Hepatocyte (in vitro differentiated cells): Measurements from ENCODE around the gene SLC6A20. TPM values are rescaled to one million over a fixed set of nuclear protein-coding genes. Genes with fewer than 3 reads are reported as not detected.

Source experiments
- DNase-seq: peaks from one replicate; pipeline ENCODE4 v3.0.0-alpha.2; 2016; ENCODE audit warnings: low spot score
- H2AFZ ChIP-seq: fragments of 200-600 bp; sonication (generic); 2 replicates; pipeline ENCODE4 v1.6.0; 2016; ENCODE audit warnings: antibody characterized with exemption, mild to moderate bottlenecking
- H3K27ac ChIP-seq: fragments of 200-600 bp; sonication (generic); 2 replicates; pipeline ENCODE4 v1.5.1; 2016; ENCODE audit warnings: mild to moderate bottlenecking
- H3K27me3 ChIP-seq: fragments of 200-600 bp; sonication (generic); 2 replicates; pipeline ENCODE4 v1.6.1; 2016
- H3K36me3 ChIP-seq: fragments of 200-600 bp; sonication (generic); replicated peaks from 2 replicates; pipeline ENCODE4 v1.5.1; 2016; ENCODE audit warnings: low read depth; ENCODE audit not compliant: insufficient read depth
- H3K4me1 ChIP-seq: fragments of 200-600 bp; sonication (generic); 2 replicates; pipeline ENCODE4 v1.5.1; 2016; ENCODE audit warnings: mild to moderate bottlenecking, moderate library complexity; ENCODE audit not compliant: insufficient read depth
- H3K4me2 ChIP-seq: fragments of 200-600 bp; sonication (generic); 2 replicates; pipeline ENCODE4 v1.6.0; 2016
- H3K4me3 ChIP-seq: fragments of 200-600 bp; sonication (generic); 2 replicates; pipeline ENCODE4 v1.5.1; 2016; ENCODE audit warnings: mild to moderate bottlenecking
- H3K79me2 ChIP-seq: fragments of 200-600 bp; sonication (generic); 2 replicates; pipeline ENCODE4 v1.6.0; 2017; ENCODE audit warnings: mild to moderate bottlenecking
- H3K9me2 ChIP-seq: fragments of 200-600 bp; sonication (generic); replicated peaks from 2 replicates; pipeline ENCODE4 v1.6.0; 2017; ENCODE audit warnings: mild to moderate bottlenecking; ENCODE audit not compliant: insufficient read depth
- H3K9me3 ChIP-seq: fragments of 200-600 bp; sonication (generic); 2 replicates; pipeline ENCODE4 v1.5.1; 2016; ENCODE audit warnings: low read depth, mild to moderate bottlenecking
- H4K20me1 ChIP-seq: fragments of 200-600 bp; sonication (generic); 2 replicates; pipeline ENCODE4 v1.6.0; 2016; ENCODE audit warnings: mild to moderate bottlenecking; ENCODE audit not compliant: insufficient read depth, poor library complexity, severe bottlenecking
- CTCF ChIP-seq: fragments of 200-600 bp; sonication (generic); IDR thresholded peaks from 2 replicates; pipeline ENCODE4 v1.5.1; 2016; ENCODE audit warnings: antibody characterized with exemption, mild to moderate bottlenecking; ENCODE audit not compliant: poor library complexity
- EZH2 ChIP-seq: fragments of 200-600 bp; sonication (generic); IDR thresholded peaks from 2 replicates; pipeline ENCODE4 v1.6.1; 2016; ENCODE audit warnings: antibody characterized with exemption, mild to moderate bottlenecking, borderline replicate concordance
- EZH2phosphoT487 ChIP-seq: fragments of 200-600 bp; sonication (generic); IDR thresholded peaks from one replicate; pipeline ENCODE4 v1.6.1; 2018; ENCODE audit warnings: antibody characterized with exemption, mild to moderate bottlenecking, low read depth, moderate library complexity; ENCODE audit not compliant: unreplicated experiment, severe bottlenecking
- WGBS: methylation state at CpG from one replicate; pipeline ENCODE4 v1.1.6; 2016; ENCODE audit warnings: low lambda C conversion rate; ENCODE audit errors: missing lambda C conversion rate; 5-methylcytosine and 5-hydroxymethylcytosine counted together
- polyA plus RNA-seq: library from polyadenylated mRNA; unstranded; fragments of >200 nt; fragmentation: Nextera tagmentation; extraction: Ambion mirVana; gene quantifications from 2 replicates; pipeline ENCODE4 v1.2.1, GENCODE V29; 2016
- total RNA-seq: library from RNA; depleted of rRNA; stranded (reverse); fragments of >200 nt; gene quantifications from 2 replicates; pipeline ENCODE4 v1.2.3, GENCODE V29; 2014

SLC6A20 gene
- total and polyA plus RNA-seq, 2 experiments from 2014 or later = 5.7 to 9.6 TPM

GRCh38 chr3:45832699-45833098 lies 36.4 kb upstream of the SLC6A20 start:
- Histone ChIP-seq H3K27me3 (no peaks in the 10 kb centered on the region), H3K4me1 (no peaks in the 10 kb centered on the region), H3K4me3 (no peak overlapping the region), H3K9me2 (no peaks in the 10 kb centered on the region), H2AFZ (no peak overlapping the region), H3K27ac (no peak overlapping the region), H4K20me1 (no peaks in the 10 kb centered on the region), H3K4me2 (no peak overlapping the region), H3K9me3 (no peaks in the 10 kb centered on the region), H3K36me3 (no peaks in the 10 kb centered on the region), H3K79me2 (no peaks in the 10 kb centered on the region)
- WGBS = 92% methylated on average over 5 of the region's 5 CpGs
- TF ChIP-seq EZH2 (no peak), EZH2phosphoT487 (no peak), CTCF (peak; percentile 54)
- DNase-seq = peak; percentile 34

- Histone ChIP-seq H3K27ac (no peak overlapping the region), H3K4me2 (no peak overlapping the region), H3K4me1 (no peaks in the 10 kb centered on the region), H3K4me3 (no peak overlapping the region), H3K9me3 (no peaks in the 10 kb centered on the region), H4K20me1 (no peaks in the 10 kb centered on the region), H3K79me2 (no peaks in the 10 kb centered on the region), H2AFZ (no peak overlapping the region), H3K36me3 (no peaks in the 10 kb centered on the region), H3K9me2 (no peaks in the 10 kb centered on the region), H3K27me3 (no peaks in the 10 kb centered on the region)
- DNase-seq = no peak
- 88% methylated on average over 5 of the region's 5 CpGs for WGBS
- TF ChIP-seq EZH2 = no peak
- no peak for TF ChIP-seq EZH2phosphoT487
- TF ChIP-seq CTCF = no peak
Observed at GRCh38 chr3:45830121-45830520, 33.8 kb upstream of the SLC6A20 start.

- H3K4me3 ChIP-seq = no peak overlapping the region
- H2AFZ ChIP-seq = no peak overlapping the region
- WGBS = 84% methylated on average over 3 of the region's 3 CpGs
- H3K9me2 ChIP-seq = no peaks in the 10 kb centered on the region
- no peaks in the 10 kb centered on the region for H3K36me3 ChIP-seq
- no peaks in the 10 kb centered on the region for H3K9me3 ChIP-seq
- H3K4me1 ChIP-seq = no peaks in the 10 kb centered on the region
- H3K27me3 ChIP-seq = no peaks in the 10 kb centered on the region
- TF ChIP-seq EZH2 (no peak), CTCF (no peak), EZH2phosphoT487 (no peak)
- H3K4me2 ChIP-seq = no peak overlapping the region
- no peaks in the 10 kb centered on the region for H4K20me1 ChIP-seq
- H3K27ac ChIP-seq = no peak overlapping the region
- no peaks in the 10 kb centered on the region for H3K79me2 ChIP-seq
- no peak for DNase-seq
Observed at GRCh38 chr3:45826908-45827307, 30.6 kb upstream of the SLC6A20 start.

GRCh38 chr3:45826321-45826720 lies 30.0 kb upstream of the SLC6A20 start:
- 81% methylated on average over 2 of the region's 2 CpGs for WGBS
- TF ChIP-seq EZH2phosphoT487 (no peak), EZH2 (no peak), CTCF (no peak)
- Histone ChIP-seq H3K9me3 (no peaks in the 10 kb centered on the region), H4K20me1 (no peaks in the 10 kb centered on the region), H3K4me1 (no peaks in the 10 kb centered on the region), H3K4me2 (no peak overlapping the region), H3K79me2 (no peaks in the 10 kb centered on the region), H3K9me2 (no peaks in the 10 kb centered on the region), H3K27me3 (no peaks in the 10 kb centered on the region), H3K36me3 (no peaks in the 10 kb centered on the region), H3K27ac (no peak overlapping the region), H3K4me3 (no peak overlapping the region), H2AFZ (no peak overlapping the region)
- no peak for DNase-seq
